ENCODE results near the gene ECE2.

ECE2 gene

GRCh38 chr3:184260724-184261269, 15.0 kb upstream of the ECE2 start:
- H3K36me3 ChIP-seq (ENCODE audit: insufficient read depth, low read length) = no peaks in the 10 kb centered on the region; the same call in 1 of the 2 replicates
- H4K20me1 ChIP-seq (ENCODE audit: insufficient read depth, low read length) = no peaks in the 10 kb centered on the region
- peak overlapping the region; percentile 82 for H3K4me2 ChIP-seq (ENCODE audit: low read length)
- H3F3A ChIP-seq (ENCODE audit: insufficient read depth, low read length) = no peaks in the 10 kb centered on the region
- H3K9ac ChIP-seq (ENCODE audit: low read length) = peak overlapping the region; percentile 44; the same call in 1 of the 2 replicates
- H3K27ac ChIP-seq (ENCODE audit: low read depth, low read length, poor library complexity, severe bottlenecking) = no peak overlapping the region
- H3K9me2 ChIP-seq (ENCODE audit: low read depth, low read length) = no peaks in the 10 kb centered on the region
- H3K4me3 ChIP-seq (ENCODE audit: low read depth, low read length, poor library complexity, severe bottlenecking) = peak overlapping the region; percentile 62
- H3K79me2 ChIP-seq (ENCODE audit: insufficient read depth, low read length) = no peaks in the 10 kb centered on the region
- peaks cover 10% of the 10 kb centered on the region; the same call in 1 of the 2 replicates for H3K27me3 ChIP-seq (ENCODE audit: insufficient read depth, low read length)
- no peak overlapping the region for H2AFZ ChIP-seq (ENCODE audit: low read length)
- no peak for TF ChIP-seq EZH2 (IDR thresholded peaks at IDR 0.05; ENCODE audit: borderline replicate concordance, low read length)
- TF ChIP-seq CTCF (IDR thresholded peaks at IDR 0.05; ENCODE audit: low read length) = no peak
- H3K9me3 ChIP-seq (ENCODE audit: low read length) = no peaks in the 10 kb centered on the region
- H3K4me1 ChIP-seq (ENCODE audit: insufficient read depth, low read length, severe bottlenecking) = peaks cover 12% of the 10 kb centered on the region

GRCh38 chr3:184261270-184261853, 14.5 kb upstream of the ECE2 start, which contains the start of gene CAMK2N2:
Gene CAMK2N2 (minus strand): TSS chr3:184261553. CDS start chr3:184261285, 268 bp downstream.
- Histone ChIP-seq H4K20me1 (ENCODE audit: insufficient read depth, low read length) (no peaks in the 10 kb centered on the region), H3K9me2 (ENCODE audit: low read depth, low read length) (no peaks in the 10 kb centered on the region), H3K79me2 (ENCODE audit: insufficient read depth, low read length) (no peaks in the 10 kb centered on the region), H3F3A (ENCODE audit: insufficient read depth, low read length) (no peaks in the 10 kb centered on the region), H3K27ac (ENCODE audit: low read depth, low read length, poor library complexity, severe bottlenecking) (no peak within 1 kb of the TSS), H3K9me3 (ENCODE audit: low read length) (no peaks in the 10 kb centered on the region), H3K4me1 (ENCODE audit: insufficient read depth, low read length, severe bottlenecking) (peaks cover 12% of the 10 kb centered on the region), H3K4me2 (ENCODE audit: low read length) (peak within 1 kb of the TSS; percentile 82), H3K27me3 (ENCODE audit: insufficient read depth, low read length) (peaks cover 10% of the 10 kb centered on the region; the same call in 1 of the 2 replicates), H3K36me3 (ENCODE audit: insufficient read depth, low read length) (no peaks in the 10 kb centered on the region; the same call in 1 of the 2 replicates), H3K4me3 (ENCODE audit: low read depth, low read length, poor library complexity, severe bottlenecking) (peak within 1 kb of the TSS; percentile 62), H3K9ac (ENCODE audit: low read length) (peak within 1 kb of the TSS; percentile 44; the same call in 1 of the 2 replicates), H2AFZ (ENCODE audit: low read length) (no peak within 1 kb of the TSS)
- TF ChIP-seq EZH2 (IDR thresholded peaks at IDR 0.05; ENCODE audit: borderline replicate concordance, low read length) = no peak
- TF ChIP-seq CTCF (IDR thresholded peaks at IDR 0.05; ENCODE audit: low read length) = no peak

- no peak for TF ChIP-seq EZH2 (IDR thresholded peaks at IDR 0.05; ENCODE audit: borderline replicate concordance, low read length)
- no peak for TF ChIP-seq CTCF (IDR thresholded peaks at IDR 0.05; ENCODE audit: low read length)
- H4K20me1 ChIP-seq (ENCODE audit: insufficient read depth, low read length) = no peaks in the 10 kb centered on the region
- peak overlapping the region; percentile 20; the same call in 1 of the 2 replicates for H3K9ac ChIP-seq (ENCODE audit: low read length)
Observed at GRCh38 chr3:184261854-184262763, 13.7 kb upstream of the ECE2 start.

More at GRCh38 chr3:184261854-184262763, 13.7 kb upstream of the ECE2 start:
- Histone ChIP-seq H3K9me2 (ENCODE audit: low read depth, low read length) (no peaks in the 10 kb centered on the region), H3K4me3 (ENCODE audit: low read depth, low read length, poor library complexity, severe bottlenecking) (peak overlapping the region; percentile 62), H3F3A (ENCODE audit: insufficient read depth, low read length) (no peaks in the 10 kb centered on the region), H2AFZ (ENCODE audit: low read length) (no peak overlapping the region), H3K27me3 (ENCODE audit: insufficient read depth, low read length) (peaks cover 10% of the 10 kb centered on the region; the same call in 1 of the 2 replicates), H3K9me3 (ENCODE audit: low read length) (no peaks in the 10 kb centered on the region), H3K36me3 (ENCODE audit: insufficient read depth, low read length) (no peaks in the 10 kb centered on the region; the same call in 1 of the 2 replicates), H3K4me1 (ENCODE audit: insufficient read depth, low read length, severe bottlenecking) (peaks cover 12% of the 10 kb centered on the region), H3K27ac (ENCODE audit: low read depth, low read length, poor library complexity, severe bottlenecking) (no peak overlapping the region), H3K79me2 (ENCODE audit: insufficient read depth, low read length) (no peaks in the 10 kb centered on the region), H3K4me2 (ENCODE audit: low read length) (peak overlapping the region; percentile 65)

All from OCI-LY1 (cell line).